ENCODE results near the gene IQCF2.
"Not testable (repeated sequence)": the region's sequence is repeated elsewhere in the genome, so short reads cannot be mapped to it uniquely, and the experiment has no call there.

The IQCF2 gene

GRCh38 chr3:51876186-51876585, 14.8 kb downstream of the IQCF2 start:
- DNase-seq, result no peak

- DNase-seq, result no peak
Observed at GRCh38 chr3:51879937-51880336, 18.5 kb downstream of the IQCF2 start.

GRCh38 chr3:51886447-51886846, 25.0 kb downstream of the IQCF2 start:
- DNase-seq, result no peak

GRCh38 chr3:51887620-51888019, 26.2 kb downstream of the IQCF2 start:
- no peak for DNase-seq

- DNase-seq, result no peak
Observed at GRCh38 chr3:51888463-51889105, 27.2 kb downstream of the IQCF2 start.

- DNase-seq, result no peak
Observed at GRCh38 chr3:51891242-51892039, 30.0 kb downstream of the IQCF2 start.

GRCh38 chr3:51894391-51894790, 33.0 kb downstream of the IQCF2 start:
- no peak for DNase-seq

- DNase-seq, result no peak
Observed at GRCh38 chr3:51894939-51895338, 33.5 kb downstream of the IQCF2 start.

GRCh38 chr3:51896607-51897305, 35.3 kb downstream of the IQCF2 start:
- no peak for DNase-seq

GRCh38 chr3:51897391-51897790, 36.0 kb downstream of the IQCF2 start:
- DNase-seq, result no peak

- DNase-seq, result not testable (repeated sequence)
Observed at GRCh38 chr3:51900043-51900442, 38.6 kb downstream of the IQCF2 start.

GRCh38 chr3:51902361-51902760, 40.9 kb downstream of the IQCF2 start:
- DNase-seq, result not testable (repeated sequence)

- no peak for DNase-seq
Observed at GRCh38 chr3:51904034-51904823, 42.8 kb downstream of the IQCF2 start.

GRCh38 chr3:51908026-51908425, 46.6 kb downstream of the IQCF2 start:
- DNase-seq, result no peak

Measured in amygdala (tissue), 56 donors.